Caco-2 (cell line): ENCODE measurements around the gene FBXL16. TPM values are rescaled to one million over a fixed set of nuclear protein-coding genes. Genes with fewer than 3 reads are reported as not detected.

Experiments used
- BruUV-seq: library from RNA; stranded (reverse); fragments of 400-500 nt; replicated peaks from 2 replicates; lab custom pipeline; 2021; lab: Mats Ljungman, UMichigan
- CTCF ChIA-PET: fragments of 300-600 bp; sonication (Branson Sonifier 250); formaldehyde crosslinking; loops from one replicate; lab custom pipeline; 2022; ENCODE audit warnings: antibody characterized with exemption; lab: Charles Lee
- POLR2A ChIA-PET: fragments of 300-600 bp; sonication (Branson Sonifier 250); formaldehyde crosslinking; loops from one replicate; lab custom pipeline; 2022; ENCODE audit warnings: antibody characterized with exemption; lab: Charles Lee
- DNase-seq, 2 experiments: peaks; one replicate each; pipeline versions ENCODE4 v3.0.0 to v3.0.0-alpha.2; 2020 to 2022
- H3K27me3 ChIP-seq: replicated peaks from 2 replicates; pipeline ENCODE4 v1.6.0; 2011; ENCODE audit warnings: low read length; ENCODE audit not compliant: control insufficient read depth, insufficient read depth
- H3K36me3 ChIP-seq: 2 replicates; pipeline ENCODE4 v1.5.1; 2011; ENCODE audit warnings: low read length; ENCODE audit not compliant: control insufficient read depth, insufficient read depth
- H3K4me1 ChIP-seq: fragments of 250-450 bp; sonication (Bioruptor Pico); 2 replicates; pipeline ENCODE4 v1.5.1; 2020; ENCODE audit warnings: mild to moderate bottlenecking
- H3K4me3 ChIP-seq: 2 replicates; pipeline ENCODE4 v1.5.1; 2011; ENCODE audit warnings: low read depth, mild to moderate bottlenecking, control low read depth, low read length
- H3K9me3 ChIP-seq: fragments of 250-450 bp; sonication (Bioruptor Pico); 2 replicates; pipeline ENCODE4 v1.5.1; 2020; ENCODE audit warnings: mild to moderate bottlenecking, moderate library complexity
- H3K27ac Mint-ChIP-seq: one replicate; pipeline ENCODE4 v1.8.0; 2022; ENCODE audit warnings: mixed read lengths; ENCODE audit not compliant: unreplicated experiment
- H3K27me3 Mint-ChIP-seq: one replicate; pipeline ENCODE4 v1.8.0; 2022; ENCODE audit warnings: mixed read lengths; ENCODE audit not compliant: insufficient read depth, unreplicated experiment
- H3K36me3 Mint-ChIP-seq: one replicate; pipeline ENCODE4 v1.8.0; 2022; ENCODE audit warnings: mild to moderate bottlenecking, mixed read lengths; ENCODE audit not compliant: insufficient read depth, unreplicated experiment
- H3K4me1 Mint-ChIP-seq: one replicate; pipeline ENCODE4 v1.8.0; 2022; ENCODE audit warnings: low read depth, mixed read lengths; ENCODE audit not compliant: unreplicated experiment
- H3K4me3 Mint-ChIP-seq: one replicate; pipeline ENCODE4 v1.8.0; 2022; ENCODE audit warnings: mild to moderate bottlenecking, moderate library complexity, mixed read lengths; ENCODE audit not compliant: unreplicated experiment
- H3K9me3 Mint-ChIP-seq: one replicate; pipeline ENCODE4 v1.8.0; 2022; ENCODE audit warnings: mixed read lengths; ENCODE audit not compliant: unreplicated experiment
- intact Hi-C: fragments of 100-400 bp; cut with micrococcal nuclease; formaldehyde crosslinking; loops from one replicate; pipeline ENCODE4 v1.10.0; 2022; ENCODE audit not compliant: unreplicated experiment
- total RNA-seq: library from RNA; stranded (reverse); gene quantifications from 2 replicates; pipeline ENCODE4 v1.2.3, GENCODE V29; 2022
- TF ChIP-seq, protein P1 (sequence below), 2 experiments: fragments of 200-600 bp in 1 of 2; IDR thresholded peaks; 1 replicate in 1 of 2; 2 replicates in 1 of 2; pipeline versions ENCODE4 v1.5.1 to v1.8.0; 2011 to 2022; ENCODE audit warnings: antibody characterized with exemption in 1 of 2, control low read depth in 1 of 2, inconsistent platforms in 1 of 2, low read depth in 1 of 2, low read length in 1 of 2, mild to moderate bottlenecking in 1 of 2, moderate library complexity in 1 of 2; ENCODE audit not compliant: insufficient read depth in 1 of 2, severe bottlenecking in 1 of 2, unreplicated experiment in 1 of 2

The FBXL16 gene
- total RNA-seq, 1 experiment from 2014 or later = 10.5 TPM

DNA sequence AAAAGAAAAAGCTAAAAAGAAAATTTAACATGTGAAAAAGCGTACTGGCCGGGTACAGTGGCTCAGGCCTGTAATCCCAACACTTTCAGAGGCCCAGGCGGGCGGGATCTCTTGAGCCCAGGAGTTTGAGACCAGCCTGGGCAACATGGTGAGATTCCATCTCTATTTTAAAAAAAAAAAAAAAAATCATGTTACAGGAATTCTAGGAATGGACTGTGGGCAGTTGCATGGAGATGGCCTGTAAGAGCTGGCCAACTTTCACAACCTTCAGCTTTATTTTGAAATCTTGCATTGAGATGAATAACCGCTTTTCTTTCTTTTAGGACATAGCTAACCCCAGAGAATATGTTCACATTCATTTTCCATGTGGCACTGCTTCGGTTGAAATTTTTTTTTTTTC lies 43.4 kb upstream of the FBXL16 start:
- H3K4me3 ChIP-seq = no peak overlapping the region
- peaks cover 6% of the 10 kb centered on the region for H3K4me1 ChIP-seq
- peaks cover 7% of the 10 kb centered on the region for H3K4me1 Mint-ChIP-seq
- ChIA-PET CTCF (interaction anchor here (0.7 to 1.2 kb wide), 3 partner anchors 12 to 52 kb away, joined by 3 to 4 read pairs (median 3); partner anchors contain the start of genes CHTF18, GNG13 and RPUSD1), POLR2A (interaction anchor here (0.7 kb wide), 1 partner anchor 19 kb away, joined by 3 read pairs; no protein-coding TSS in a partner anchor)
- no peaks in the 10 kb centered on the region for H3K9me3 ChIP-seq
- BruUV-seq = no TSS peak
- TF ChIP-seq, protein P1, sequence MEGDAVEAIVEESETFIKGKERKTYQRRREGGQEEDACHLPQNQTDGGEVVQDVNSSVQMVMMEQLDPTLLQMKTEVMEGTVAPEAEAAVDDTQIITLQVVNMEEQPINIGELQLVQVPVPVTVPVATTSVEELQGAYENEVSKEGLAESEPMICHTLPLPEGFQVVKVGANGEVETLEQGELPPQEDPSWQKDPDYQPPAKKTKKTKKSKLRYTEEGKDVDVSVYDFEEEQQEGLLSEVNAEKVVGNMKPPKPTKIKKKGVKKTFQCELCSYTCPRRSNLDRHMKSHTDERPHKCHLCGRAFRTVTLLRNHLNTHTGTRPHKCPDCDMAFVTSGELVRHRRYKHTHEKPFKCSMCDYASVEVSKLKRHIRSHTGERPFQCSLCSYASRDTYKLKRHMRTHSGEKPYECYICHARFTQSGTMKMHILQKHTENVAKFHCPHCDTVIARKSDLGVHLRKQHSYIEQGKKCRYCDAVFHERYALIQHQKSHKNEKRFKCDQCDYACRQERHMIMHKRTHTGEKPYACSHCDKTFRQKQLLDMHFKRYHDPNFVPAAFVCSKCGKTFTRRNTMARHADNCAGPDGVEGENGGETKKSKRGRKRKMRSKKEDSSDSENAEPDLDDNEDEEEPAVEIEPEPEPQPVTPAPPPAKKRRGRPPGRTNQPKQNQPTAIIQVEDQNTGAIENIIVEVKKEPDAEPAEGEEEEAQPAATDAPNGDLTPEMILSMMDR (IDR thresholded peaks at IDR 0.05; ENCODE audit: insufficient read depth in 1 of 2, low read depth in 1 of 2, low read length in 1 of 2, severe bottlenecking in 1 of 2, unreplicated experiment in 1 of 2) = no peak
- no peak overlapping the region for H3K4me3 Mint-ChIP-seq
- no peaks in the 10 kb centered on the region for H3K36me3 ChIP-seq
- intact Hi-C loops = no loop called here
- H3K27me3 Mint-ChIP-seq = no peaks in the 10 kb centered on the region
- H3K27me3 ChIP-seq = no peaks in the 10 kb centered on the region
- H3K27ac Mint-ChIP-seq = no peak overlapping the region
- DNase-seq = no peak
- H3K9me3 Mint-ChIP-seq = no peaks in the 10 kb centered on the region
- H3K36me3 Mint-ChIP-seq = peaks cover 4% of the 10 kb centered on the region

DNA sequence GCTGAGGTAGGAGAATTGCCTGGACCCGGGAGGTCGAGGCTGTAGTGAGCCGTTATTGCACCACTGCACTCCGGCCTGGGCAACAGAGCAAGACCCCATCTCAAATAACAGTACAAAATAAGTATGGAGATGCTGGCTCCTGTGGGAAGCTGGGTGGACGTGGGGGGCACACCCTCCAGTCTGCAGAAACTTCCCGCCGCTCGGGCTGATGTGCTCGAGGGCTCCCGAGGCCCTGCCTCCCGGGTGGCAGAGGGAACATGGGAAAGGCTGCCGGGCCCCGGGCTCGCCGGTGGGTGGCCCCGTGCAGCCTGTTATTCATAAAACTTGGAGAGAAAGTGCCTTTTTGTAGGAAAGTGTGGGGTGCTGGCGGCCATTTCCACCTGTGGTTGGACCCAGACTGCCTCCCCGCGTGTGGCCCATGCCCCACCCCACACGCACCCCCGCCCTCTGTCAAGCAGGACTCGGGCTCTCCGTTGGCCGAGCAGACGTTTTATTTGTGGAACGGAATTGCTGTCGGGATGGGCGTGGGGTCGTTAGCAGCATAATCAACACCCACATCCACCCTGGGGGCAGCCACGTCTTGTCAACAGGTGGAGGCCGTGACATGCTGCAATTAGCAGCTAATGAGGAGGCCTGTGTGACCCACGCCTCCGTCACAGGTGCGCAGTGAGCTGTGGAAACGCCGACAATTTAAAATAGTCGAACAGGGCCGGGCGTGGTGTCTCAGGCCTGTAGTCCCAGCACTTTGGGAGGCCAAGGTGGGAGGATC lies 42.6 kb upstream of the FBXL16 start:
- no TSS peak for BruUV-seq
- DNase-seq = no peak
- Mint-ChIP-seq H3K36me3 (peaks cover 4% of the 10 kb centered on the region), H3K9me3 (no peaks in the 10 kb centered on the region), H3K27ac (no peak overlapping the region), H3K4me1 (peaks cover 7% of the 10 kb centered on the region), H3K27me3 (no peaks in the 10 kb centered on the region), H3K4me3 (no peak overlapping the region)
- ChIA-PET POLR2A (no interaction called here), CTCF (interaction anchor here (1.2 kb wide), 1 partner anchor 12 kb away, joined by 3 read pairs; no protein-coding TSS in a partner anchor)
- intact Hi-C loops = no loop called here
- Histone ChIP-seq H3K4me3 (no peak overlapping the region), H3K27me3 (no peaks in the 10 kb centered on the region), H3K36me3 (no peaks in the 10 kb centered on the region), H3K4me1 (peaks cover 6% of the 10 kb centered on the region), H3K9me3 (no peaks in the 10 kb centered on the region)
- TF ChIP-seq, protein P1 (IDR thresholded peaks at IDR 0.05; ENCODE audit: insufficient read depth in 1 of 2, low read depth in 1 of 2, low read length in 1 of 2, severe bottlenecking in 1 of 2, unreplicated experiment in 1 of 2) = no peak

DNA sequence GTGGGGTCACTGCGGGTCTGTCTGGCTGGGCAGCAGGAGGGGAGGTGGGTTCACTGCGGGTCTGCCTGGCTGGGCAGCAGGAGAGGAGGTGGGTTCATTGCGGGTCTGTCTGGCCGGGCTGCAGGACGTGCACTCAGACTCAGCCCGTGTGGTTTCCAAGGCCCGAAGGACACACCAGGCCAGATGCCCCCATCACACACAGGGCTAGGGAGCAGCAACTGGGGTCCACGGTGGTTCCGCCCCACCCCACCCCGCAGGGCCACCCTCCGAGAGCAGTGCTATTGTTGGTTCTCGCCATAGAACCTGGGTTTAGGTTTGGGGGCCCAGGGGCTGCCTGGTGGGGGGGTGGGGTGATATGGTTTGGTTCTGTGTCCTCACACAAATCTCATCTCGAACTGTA lies 41.0 kb upstream of the FBXL16 start:
- H3K36me3 Mint-ChIP-seq = peaks cover under 1% of the 10 kb centered on the region
- BruUV-seq = no TSS peak
- no peaks in the 10 kb centered on the region for H3K4me1 Mint-ChIP-seq
- H3K4me3 Mint-ChIP-seq = no peak overlapping the region
- TF ChIP-seq, protein P1 (IDR thresholded peaks at IDR 0.05; ENCODE audit: insufficient read depth in 1 of 2, low read depth in 1 of 2, low read length in 1 of 2, severe bottlenecking in 1 of 2, unreplicated experiment in 1 of 2) = no peak
- DNase-seq = no peak
- H3K4me3 ChIP-seq = no peak overlapping the region
- H3K4me1 ChIP-seq = peaks cover 1% of the 10 kb centered on the region
- no peaks in the 10 kb centered on the region for H3K9me3 Mint-ChIP-seq
- intact Hi-C loops = no loop called here
- no peaks in the 10 kb centered on the region for H3K9me3 ChIP-seq
- no peaks in the 10 kb centered on the region for H3K27me3 Mint-ChIP-seq
- CTCF ChIA-PET = no interaction called here
- POLR2A ChIA-PET = interaction anchor here (0.6 kb wide), 1 partner anchor 66 kb away, joined by 3 read pairs; no protein-coding TSS in a partner anchor
- H3K27ac Mint-ChIP-seq = no peak overlapping the region
- no peaks in the 10 kb centered on the region for H3K27me3 ChIP-seq
- H3K36me3 ChIP-seq = no peaks in the 10 kb centered on the region
